Suppressor macrophage treated with lipopolysaccharide for 1 hour (primary cell): ENCODE measurements around the gene MAZ.
"Not testable (repeated sequence)": the region's sequence is repeated elsewhere in the genome, so short reads cannot be mapped to it uniquely, and the experiment has no call there.

ENCODE experiments used
- DNase-seq, 3 donors: peaks; one replicate each; pipeline ENCODE4 v3.0.0-alpha.2; 2020 to 2022

The MAZ gene

GRCh38 chr16:29825145-29826044 lies 19.1 kb downstream of the MAZ start:
- DNase-seq: peak in 2 of 3 donors; percentile 9 to 29

GRCh38 chr16:29826342-29826695 lies 20.0 kb downstream of the MAZ start:
- DNase-seq: no peak

GRCh38 chr16:29830774-29831173 lies 24.4 kb downstream of the MAZ start:
- DNase-seq: no peak

GRCh38 chr16:29831490-29831889 lies 25.2 kb downstream of the MAZ start:
- no peak for DNase-seq

- DNase-seq: not testable (repeated sequence)
Observed at GRCh38 chr16:29833219-29833618, 26.9 kb downstream of the MAZ start.

GRCh38 chr16:29834079-29834478 lies 27.8 kb downstream of the MAZ start:
- no peak for DNase-seq

GRCh38 chr16:29835926-29836325 lies 29.6 kb downstream of the MAZ start:
- no peak for DNase-seq

- DNase-seq: no peak
Observed at GRCh38 chr16:29836623-29837022, 30.3 kb downstream of the MAZ start.

GRCh38 chr16:29837841-29838240 lies 31.5 kb downstream of the MAZ start:
- no peak for DNase-seq

- DNase-seq: no peak
Observed at GRCh38 chr16:29839822-29840221, 33.5 kb downstream of the MAZ start.

- DNase-seq: no peak
Observed at GRCh38 chr16:29840240-29840639, 33.9 kb downstream of the MAZ start.

- DNase-seq: no peak
Observed at GRCh38 chr16:29841631-29842030, 35.3 kb downstream of the MAZ start.

- DNase-seq: no peak
Observed at GRCh38 chr16:29842732-29843346, 36.5 kb downstream of the MAZ start.

GRCh38 chr16:29843931-29844330 lies 37.6 kb downstream of the MAZ start:
- DNase-seq: peak in 1 of 3 donors; percentile 16

GRCh38 chr16:29844575-29845331 lies 38.4 kb downstream of the MAZ start:
- no peak for DNase-seq

- DNase-seq: no peak
Observed at GRCh38 chr16:29845656-29846055, 39.3 kb downstream of the MAZ start.

GRCh38 chr16:29848420-29849297 lies 42.3 kb downstream of the MAZ start:
- DNase-seq: peak; percentile 77 to 89 (median 77)

- no peak for DNase-seq
Observed at GRCh38 chr16:29849505-29849904, 43.2 kb downstream of the MAZ start.

- DNase-seq: no peak
Observed at GRCh38 chr16:29850998-29851397, 44.7 kb downstream of the MAZ start.

GRCh38 chr16:29852654-29853053 lies 46.3 kb downstream of the MAZ start:
- DNase-seq: peak; percentile 51 to 69 (median 57)

GRCh38 chr16:29854520-29855100 lies 48.3 kb downstream of the MAZ start:
- DNase-seq: no peak

GRCh38 chr16:29857133-29857760 lies 50.9 kb downstream of the MAZ start:
- peak in 1 of 3 donors; percentile 7 for DNase-seq
